GM18502 (cell line): ENCODE data around the gene SLC4A7.

ENCODE experiments used
- ATAC-seq: cut with Tn5 transposase; IDR thresholded peaks from one replicate; pipeline ENCODE4 v1.9.1; 2021; ENCODE audit warnings: mild to moderate bottlenecking; ENCODE audit not compliant: unreplicated experiment, poor library complexity

Gene SLC4A7

GRCh38 chr3:27368831-27369607 lies 115.2 kb downstream of the SLC4A7 start, which contains the start of gene NEK10:
Gene NEK10, minus strand, starts transcription at chr3:27369383. Its CDS starts 16,501 bp downstream, at chr3:27352882.
- peak; percentile 100 for ATAC-seq

- no peak for ATAC-seq
Observed at GRCh38 chr3:27366062-27366591, 118.1 kb downstream of the SLC4A7 start.

GRCh38 chr3:27360113-27361078 lies 123.8 kb downstream of the SLC4A7 start:
- ATAC-seq = peak; percentile 37

- ATAC-seq = no peak
Observed at GRCh38 chr3:27358372-27358771, 125.8 kb downstream of the SLC4A7 start.

GRCh38 chr3:27357665-27358258 lies 126.4 kb downstream of the SLC4A7 start:
- peak; percentile 95 for ATAC-seq

GRCh38 chr3:27356976-27357375 lies 127.2 kb downstream of the SLC4A7 start:
- no peak for ATAC-seq

- no peak for ATAC-seq
Observed at GRCh38 chr3:27354588-27355203, 129.5 kb downstream of the SLC4A7 start.

GRCh38 chr3:27354161-27354560 lies 130.0 kb downstream of the SLC4A7 start:
- ATAC-seq = no peak

- no peak for ATAC-seq
Observed at GRCh38 chr3:27353221-27353620, 131.0 kb downstream of the SLC4A7 start.

GRCh38 chr3:27352047-27352446 lies 132.1 kb downstream of the SLC4A7 start:
- no peak for ATAC-seq

- ATAC-seq = peak; percentile 55
Observed at GRCh38 chr3:27349832-27350231, 134.4 kb downstream of the SLC4A7 start.

GRCh38 chr3:27345959-27346865 lies 138.0 kb downstream of the SLC4A7 start:
- ATAC-seq = no peak

- no peak for ATAC-seq
Observed at GRCh38 chr3:27345493-27345892, 138.7 kb downstream of the SLC4A7 start.

- no peak for ATAC-seq
Observed at GRCh38 chr3:27345045-27345444, 139.1 kb downstream of the SLC4A7 start.

- ATAC-seq = no peak
Observed at GRCh38 chr3:27344192-27344591, 140.0 kb downstream of the SLC4A7 start.

- ATAC-seq = no peak
Observed at GRCh38 chr3:27342267-27342666, 141.9 kb downstream of the SLC4A7 start.

- ATAC-seq = peak; percentile 89
Observed at GRCh38 chr3:27340534-27340933, 143.7 kb downstream of the SLC4A7 start.

- no peak for ATAC-seq
Observed at GRCh38 chr3:27335571-27335970, 148.6 kb downstream of the SLC4A7 start.

- no peak for ATAC-seq
Observed at GRCh38 chr3:27333843-27334242, 150.3 kb downstream of the SLC4A7 start.
